GM10266 (cell line): ENCODE data around the gene POLR1H.
A peak's percentile ranks its signal among the peaks of the same experiment; 100 is the strongest.

Experiments
- DNase-seq: peaks from one replicate; pipeline ENCODE4 v3.0.0; 2012; ENCODE audit errors: extremely low spot score
- TF ChIP-seq, protein P1 (sequence below): IDR thresholded peaks from 2 replicates; pipeline ENCODE4 v1.5.1; 2012; ENCODE audit warnings: mild to moderate bottlenecking, low read depth; ENCODE audit not compliant: control insufficient read depth, insufficient read depth; ENCODE audit errors: missing control alignments

The POLR1H gene

DNA sequence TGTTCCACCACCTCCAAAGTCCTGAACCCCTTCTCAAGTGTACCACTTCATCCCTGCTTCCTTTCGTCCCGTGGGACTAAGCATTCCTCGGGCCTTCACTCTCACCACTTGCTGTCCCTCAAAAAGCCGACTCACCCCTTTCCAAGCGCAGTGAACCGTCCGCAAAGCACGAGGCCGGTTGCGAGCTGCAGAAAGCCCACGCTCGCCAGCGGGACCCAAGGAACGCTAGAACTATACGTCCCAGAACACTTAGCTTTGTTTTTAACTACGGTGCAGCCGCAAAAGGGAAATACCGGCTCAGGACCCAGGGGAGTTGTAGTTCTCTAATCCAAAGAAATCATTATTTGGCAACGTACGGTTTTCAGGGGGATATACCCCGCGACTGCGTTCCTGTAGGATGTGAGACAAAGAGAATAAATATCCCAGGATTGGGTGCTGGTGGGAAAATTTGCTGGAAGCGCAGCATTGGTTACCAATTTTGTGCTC is 416 bp upstream of the POLR1H start:
- TF ChIP-seq, protein P1, sequence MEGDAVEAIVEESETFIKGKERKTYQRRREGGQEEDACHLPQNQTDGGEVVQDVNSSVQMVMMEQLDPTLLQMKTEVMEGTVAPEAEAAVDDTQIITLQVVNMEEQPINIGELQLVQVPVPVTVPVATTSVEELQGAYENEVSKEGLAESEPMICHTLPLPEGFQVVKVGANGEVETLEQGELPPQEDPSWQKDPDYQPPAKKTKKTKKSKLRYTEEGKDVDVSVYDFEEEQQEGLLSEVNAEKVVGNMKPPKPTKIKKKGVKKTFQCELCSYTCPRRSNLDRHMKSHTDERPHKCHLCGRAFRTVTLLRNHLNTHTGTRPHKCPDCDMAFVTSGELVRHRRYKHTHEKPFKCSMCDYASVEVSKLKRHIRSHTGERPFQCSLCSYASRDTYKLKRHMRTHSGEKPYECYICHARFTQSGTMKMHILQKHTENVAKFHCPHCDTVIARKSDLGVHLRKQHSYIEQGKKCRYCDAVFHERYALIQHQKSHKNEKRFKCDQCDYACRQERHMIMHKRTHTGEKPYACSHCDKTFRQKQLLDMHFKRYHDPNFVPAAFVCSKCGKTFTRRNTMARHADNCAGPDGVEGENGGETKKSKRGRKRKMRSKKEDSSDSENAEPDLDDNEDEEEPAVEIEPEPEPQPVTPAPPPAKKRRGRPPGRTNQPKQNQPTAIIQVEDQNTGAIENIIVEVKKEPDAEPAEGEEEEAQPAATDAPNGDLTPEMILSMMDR = no peak
- DNase-seq = peak; percentile 10

DNA sequence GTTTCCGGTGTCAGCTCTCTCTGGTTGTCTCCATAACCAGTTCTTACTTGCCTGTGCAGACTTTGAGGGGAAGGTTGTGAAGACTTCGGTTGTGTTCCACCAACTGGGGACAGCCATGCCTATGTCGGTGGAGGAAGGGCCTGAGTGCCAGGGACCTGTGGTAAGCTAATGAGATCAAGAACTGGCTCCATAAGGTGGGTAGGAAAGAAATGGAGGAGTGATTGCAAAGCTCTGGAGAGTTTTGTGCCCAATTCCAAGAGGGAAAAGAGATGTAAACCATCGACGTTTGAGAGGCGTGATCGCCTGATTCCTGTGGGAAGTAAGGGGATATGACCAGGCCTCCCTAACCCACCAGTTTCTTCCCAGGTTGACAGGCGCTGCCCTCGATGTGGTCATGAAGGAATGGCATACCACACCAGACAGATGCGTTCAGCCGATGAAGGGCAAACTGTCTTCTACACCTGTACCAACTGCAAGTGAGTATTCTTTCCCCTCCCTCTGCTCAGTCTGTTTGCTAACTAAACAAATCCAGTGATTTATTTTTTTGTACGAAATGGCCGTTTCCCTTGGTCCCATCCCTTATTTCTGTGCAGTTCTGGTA is 893 bp downstream of the POLR1H start:
- TF ChIP-seq, protein P1 = no peak
- DNase-seq = peak; percentile 32

- TF ChIP-seq, protein P1 = no peak
- DNase-seq = no peak
Observed at GRCh38 chr6:30062471-30063178, 1.6 kb downstream of the POLR1H start.

GRCh38 chr6:30063315-30063714 is 2.2 kb downstream of the POLR1H start:
- TF ChIP-seq, protein P1 = no peak
- DNase-seq = no peak

DNA sequence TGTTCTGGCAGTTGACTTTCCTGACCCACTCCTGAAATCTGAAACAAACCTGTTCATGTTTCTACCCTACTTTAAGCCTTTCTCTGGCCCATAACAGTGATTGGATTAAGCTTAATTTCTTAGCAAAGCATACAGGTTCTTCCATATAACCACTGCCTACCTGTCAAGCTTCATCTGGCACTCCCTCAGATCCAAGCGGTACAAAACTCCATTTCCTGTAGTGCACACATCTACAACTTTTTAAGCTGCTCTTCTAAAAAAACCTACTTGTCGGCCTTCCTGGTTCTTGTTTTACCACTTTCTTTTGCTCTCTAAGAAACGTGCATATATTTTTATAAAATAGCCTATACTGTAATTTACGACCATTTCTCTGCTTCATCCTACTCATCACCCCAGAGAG is 5.0 kb downstream of the POLR1H start:
- TF ChIP-seq, protein P1 = no peak
- no peak for DNase-seq

DNA sequence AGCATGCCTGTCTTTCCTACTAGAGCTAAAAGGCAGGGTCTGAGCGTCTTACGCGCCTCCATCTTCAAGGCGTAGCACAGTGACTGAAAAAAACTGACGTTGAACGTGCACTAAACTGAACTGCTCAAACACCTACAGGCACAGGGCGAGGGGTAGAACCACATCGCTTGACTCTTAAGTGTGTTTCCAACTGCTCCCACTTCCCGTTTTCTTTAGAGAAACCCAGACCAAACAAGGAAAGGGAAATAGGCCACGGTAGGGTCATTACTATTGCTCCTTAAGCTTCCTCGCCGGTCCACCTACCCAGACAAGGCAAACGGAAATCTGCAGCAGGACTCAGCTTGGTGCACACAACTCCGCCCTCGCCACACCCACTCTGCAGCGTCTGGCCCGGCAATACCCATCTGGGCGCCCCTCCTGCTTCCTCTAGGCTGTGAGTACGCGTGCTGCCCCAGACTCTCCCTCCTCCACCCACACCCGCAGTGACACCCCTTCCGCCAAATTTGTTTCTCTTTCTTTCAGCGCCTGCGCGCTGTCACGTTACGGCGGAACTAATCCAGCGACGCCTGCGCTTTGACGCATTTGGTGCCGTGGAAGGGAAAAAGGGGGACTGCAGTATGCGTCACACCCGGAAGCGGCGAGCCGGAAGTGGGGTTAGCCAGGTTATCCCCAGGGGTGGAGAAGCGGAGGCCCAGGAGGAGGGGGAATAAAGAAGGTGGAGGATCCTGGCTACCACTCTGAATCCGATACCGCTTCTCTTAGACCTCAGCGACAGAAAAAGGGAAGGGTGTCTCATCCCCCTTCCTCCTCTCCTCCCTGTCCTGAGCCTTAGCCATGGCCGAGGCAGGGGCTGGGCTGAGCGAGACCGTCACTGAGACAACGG is 5.8 kb downstream of the POLR1H start, which contains the start of gene PPP1R11:
Gene PPP1R11 (plus strand): TSS at position 622 of the 883 bp plus-strand sequence. CDS start 213 bp downstream, at position 835.
- DNase-seq = peak; percentile 95
- TF ChIP-seq, protein P1 = no peak
